Smooth muscle cell (in vitro differentiated cells): ENCODE measurements around the gene LMO7. TPM values are rescaled to one million over a fixed set of nuclear protein-coding genes. Genes with fewer than 3 reads are reported as not detected.

Experiments
- DNase-seq: peaks from one replicate; lab custom pipeline; 2025; ENCODE audit not compliant: unreplicated experiment; lab: John Stamatoyannopoulos, UW
- H2AFZ ChIP-seq: fragments of 200-600 bp; sonication (generic); 2 replicates; pipeline ENCODE4 v1.6.0; 2016; ENCODE audit warnings: antibody characterized with exemption, low read depth, mild to moderate bottlenecking
- H3F3A ChIP-seq: fragments of 200-600 bp; sonication (generic); 2 replicates; pipeline ENCODE4 v1.6.0; 2017; ENCODE audit warnings: antibody characterized with exemption, low read depth
- H3K27ac ChIP-seq: fragments of 200-600 bp; sonication (generic); 2 replicates; pipeline ENCODE4 v1.5.1; 2016; ENCODE audit warnings: low read depth, mild to moderate bottlenecking
- H3K27me3 ChIP-seq: fragments of 200-600 bp; sonication (generic); 2 replicates; pipeline ENCODE4 v1.6.1; 2016; ENCODE audit warnings: low read depth, mild to moderate bottlenecking
- H3K36me3 ChIP-seq: fragments of 200-600 bp; sonication (generic); 2 replicates; pipeline ENCODE4 v1.5.1; 2016; ENCODE audit warnings: low read depth
- H3K4me1 ChIP-seq: fragments of 200-600 bp; sonication (generic); 2 replicates; pipeline ENCODE4 v1.5.1; 2016; ENCODE audit warnings: low read depth
- H3K4me2 ChIP-seq: fragments of 200-600 bp; sonication (generic); 2 replicates; pipeline ENCODE4 v1.6.0; 2016; ENCODE audit warnings: mild to moderate bottlenecking
- H3K4me3 ChIP-seq: fragments of 200-600 bp; sonication (generic); 2 replicates; pipeline ENCODE4 v1.5.1; 2016; ENCODE audit warnings: mild to moderate bottlenecking
- H3K79me2 ChIP-seq: fragments of 200-600 bp; sonication (generic); 2 replicates; pipeline ENCODE4 v1.6.0; 2016; ENCODE audit warnings: low read depth, mild to moderate bottlenecking
- H3K9ac ChIP-seq: fragments of 200-600 bp; sonication (generic); 2 replicates; pipeline ENCODE4 v1.6.0; 2016; ENCODE audit warnings: low read depth
- H3K9me3 ChIP-seq: fragments of 200-600 bp; sonication (generic); replicated peaks from 2 replicates; pipeline ENCODE4 v1.5.1; 2016; ENCODE audit warnings: low read depth
- H4K20me1 ChIP-seq: fragments of 200-600 bp; sonication (generic); 2 replicates; pipeline ENCODE4 v1.6.0; 2016; ENCODE audit warnings: low read depth
- CTCF ChIP-seq: fragments of 200-600 bp; sonication (generic); IDR thresholded peaks from 2 replicates; pipeline ENCODE4 v1.5.1; 2017; ENCODE audit warnings: borderline replicate concordance, mild to moderate bottlenecking, antibody characterized with exemption; ENCODE audit not compliant: insufficient read depth, poor library complexity, severe bottlenecking
- WGBS: methylation state at CpG from one replicate; pipeline ENCODE4 v1.1.7; 2016; ENCODE audit warnings: low lambda C conversion rate; 5-methylcytosine and 5-hydroxymethylcytosine counted together
- polyA plus RNA-seq: library from polyadenylated mRNA; unstranded; fragments of >200 nt; fragmentation: Nextera tagmentation; extraction: Ambion mirVana; gene quantifications from 2 replicates; pipeline ENCODE4 v1.2.1, GENCODE V29; 2016
- total RNA-seq: library from RNA; depleted of rRNA; stranded (reverse); fragments of >200 nt; gene quantifications from 2 replicates; pipeline ENCODE4 v1.2.3, GENCODE V29; 2014

LMO7 gene
- total and polyA plus RNA-seq, 2 experiments from 2014 or later, result 157 to 213 TPM

GRCh38 chr13:75661443-75661842 lies 25.3 kb downstream of the LMO7 start:
- no peak overlapping the region for H2AFZ ChIP-seq
- no peaks in the 10 kb centered on the region for H3K9me3 ChIP-seq
- H3K9ac ChIP-seq, result no peak overlapping the region
- H3K4me1 ChIP-seq, result peaks cover 5% of the 10 kb centered on the region
- DNase-seq, result no peak
- H3K4me3 ChIP-seq, result no peak overlapping the region
- no peak overlapping the region for H3K4me2 ChIP-seq
- no peaks in the 10 kb centered on the region for H3F3A ChIP-seq
- no peaks in the 10 kb centered on the region for H3K27me3 ChIP-seq
- TF ChIP-seq CTCF, result no peak
- peak overlapping the region; percentile 11 for H3K27ac ChIP-seq
- H4K20me1 ChIP-seq, result peaks cover 98% of the 10 kb centered on the region
- 95% methylated on average over 4 of the region's 4 CpGs for WGBS
- H3K79me2 ChIP-seq, result peaks cover 95% of the 10 kb centered on the region
- H3K36me3 ChIP-seq, result no peaks in the 10 kb centered on the region

- Histone ChIP-seq H3K4me2 (peak overlapping the region; percentile 26), H3K36me3 (no peaks in the 10 kb centered on the region), H3F3A (no peaks in the 10 kb centered on the region), H3K79me2 (peaks cover 97% of the 10 kb centered on the region), H3K4me1 (peaks cover 8% of the 10 kb centered on the region), H3K27me3 (no peaks in the 10 kb centered on the region), H3K9ac (peak overlapping the region; percentile 47), H3K27ac (peak overlapping the region; percentile 87), H4K20me1 (peaks cover 98% of the 10 kb centered on the region), H2AFZ (no peak overlapping the region), H3K9me3 (no peaks in the 10 kb centered on the region), H3K4me3 (no peak overlapping the region)
- TF ChIP-seq CTCF, result no peak
- DNase-seq, result no peak
- 22% methylated on average over 1 of the region's 1 CpG for WGBS
Measured at GRCh38 chr13:75666646-75667351, 30.7 kb downstream of the LMO7 start.

- peaks cover 98% of the 10 kb centered on the region for H4K20me1 ChIP-seq
Measured at GRCh38 chr13:75669706-75670105, 33.6 kb downstream of the LMO7 start.

More at GRCh38 chr13:75669706-75670105, 33.6 kb downstream of the LMO7 start:
- TF ChIP-seq CTCF, result no peak
- Histone ChIP-seq H3F3A (peaks cover 3% of the 10 kb centered on the region), H2AFZ (no peak overlapping the region), H3K9me3 (no peaks in the 10 kb centered on the region), H3K4me2 (no peak overlapping the region), H3K4me1 (peaks cover 8% of the 10 kb centered on the region), H3K79me2 (peaks cover 99% of the 10 kb centered on the region), H3K4me3 (no peak overlapping the region), H3K27me3 (no peaks in the 10 kb centered on the region), H3K36me3 (no peaks in the 10 kb centered on the region), H3K27ac (peak overlapping the region; percentile 1), H3K9ac (no peak overlapping the region)
- no peak for DNase-seq
